Activated CD4-positive, alpha-beta memory T cell treated with anti-CD3 and anti-CD28 coated beads, Interleukin-2, amount 10 ng/mL, durations not matched to agents 7 days and 5 days (primary cell): Measurements from ENCODE around the gene UMPS. TPM values are rescaled to one million over a fixed set of nuclear protein-coding genes. Genes with fewer than 3 reads are reported as not detected.

ENCODE experiments used
- CTCF ChIA-PET: fragments of 350-600 bp; sonication (Branson Sonifier 250); formaldehyde crosslinking; loops from one replicate; lab custom pipeline; 2021; ENCODE audit warnings: antibody characterized with exemption, inconsistent platforms; lab: Charles Lee
- POLR2A ChIA-PET: fragments of 350-600 bp; sonication (Branson Sonifier 250); formaldehyde crosslinking; loops from one replicate; lab custom pipeline; 2021; ENCODE audit warnings: antibody characterized with exemption; lab: Charles Lee
- DNase-seq: peaks from one replicate; pipeline ENCODE4 v3.0.0-alpha.2; 2020
- H3K27ac Mint-ChIP-seq: one replicate; pipeline ENCODE4 v1.8.0; 2021; ENCODE audit warnings: mild to moderate bottlenecking, mixed read lengths
- H3K27me3 Mint-ChIP-seq: one replicate; pipeline ENCODE4 v1.8.0; 2021; ENCODE audit warnings: mixed read lengths
- H3K36me3 Mint-ChIP-seq: one replicate; pipeline ENCODE4 v1.8.0; 2021; ENCODE audit warnings: low read depth, mixed read lengths
- H3K4me1 Mint-ChIP-seq: one replicate; pipeline ENCODE4 v1.8.0; 2021; ENCODE audit warnings: mixed read lengths
- H3K4me3 Mint-ChIP-seq: one replicate; pipeline ENCODE4 v1.8.0; 2021; ENCODE audit warnings: mild to moderate bottlenecking, mixed read lengths
- H3K9me3 Mint-ChIP-seq: one replicate; pipeline ENCODE4 v1.8.0; 2021; ENCODE audit warnings: mixed read lengths
- total RNA-seq, 2 experiments: library from RNA; stranded (reverse); gene quantifications; one replicate each; pipeline ENCODE4 v1.2.3, GENCODE V29; 2021

The UMPS gene
- total RNA-seq, 2 experiments from 2014 or later, result 23.3 to 26.3 TPM

DNA sequence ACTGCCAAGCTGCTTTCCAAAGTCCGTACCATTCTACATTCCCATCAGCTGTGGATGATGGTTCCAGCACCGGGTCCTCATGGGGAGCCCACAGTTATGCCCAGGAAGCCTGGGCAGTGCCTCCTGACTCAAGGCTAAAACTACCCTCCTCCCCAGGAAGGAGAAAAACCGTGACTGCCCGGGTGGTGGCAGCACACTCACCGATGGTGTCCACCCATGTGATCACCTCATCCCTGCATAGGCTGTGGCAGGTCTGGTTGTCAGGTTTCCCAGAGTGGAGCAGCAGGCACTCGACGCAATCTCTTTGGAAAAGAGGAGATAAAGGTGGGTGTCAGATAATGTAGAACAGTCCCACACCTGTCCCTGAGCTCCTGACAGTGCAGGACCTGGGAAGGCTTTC, 38.6 kb downstream of the UMPS start:
- CTCF ChIA-PET, result interaction anchor here (0.5 to 5.4 kb wide), 3 partner anchors 10 to 137 kb away, joined by 3 to 41 read pairs (median 3); no protein-coding TSS in a partner anchor

GRCh38 chr3:124769462-124769861, 39.2 kb downstream of the UMPS start:
- POLR2A ChIA-PET, result no interaction called here
- Mint-ChIP-seq H3K36me3 (no peaks in the 10 kb centered on the region), H3K9me3 (no peaks in the 10 kb centered on the region), H3K27me3 (peaks cover 14% of the 10 kb centered on the region), H3K4me1 (no peaks in the 10 kb centered on the region), H3K4me3 (no peak overlapping the region), H3K27ac (no peak overlapping the region)
- DNase-seq, result no peak
- CTCF ChIA-PET, result interaction anchor here (0.5 to 5.4 kb wide), 4 partner anchors 8 to 137 kb away, joined by 3 to 41 read pairs (median 8); no protein-coding TSS in a partner anchor

More for the DNA sequence above, 38.6 kb downstream of the UMPS start:
- Mint-ChIP-seq H3K27me3 (peaks cover 14% of the 10 kb centered on the region), H3K36me3 (no peaks in the 10 kb centered on the region), H3K4me1 (no peaks in the 10 kb centered on the region), H3K4me3 (no peak overlapping the region), H3K9me3 (no peaks in the 10 kb centered on the region), H3K27ac (no peak overlapping the region)
- DNase-seq, result no peak
- POLR2A ChIA-PET, result no interaction called here

GRCh38 chr3:124770336-124771082, 40.3 kb downstream of the UMPS start:
- no peak for DNase-seq
- Mint-ChIP-seq H3K4me3 (no peak overlapping the region), H3K36me3 (no peaks in the 10 kb centered on the region), H3K4me1 (no peaks in the 10 kb centered on the region), H3K27me3 (peaks cover 18% of the 10 kb centered on the region), H3K27ac (no peak overlapping the region), H3K9me3 (no peaks in the 10 kb centered on the region)
- POLR2A ChIA-PET, result no interaction called here
- CTCF ChIA-PET, result interaction anchor here (2.3 to 5.4 kb wide), 2 partner anchors 9 to 132 kb away, joined by 13 to 41 read pairs; no protein-coding TSS in a partner anchor

- Mint-ChIP-seq H3K27me3 (peaks cover 18% of the 10 kb centered on the region), H3K4me3 (no peak overlapping the region), H3K4me1 (no peaks in the 10 kb centered on the region), H3K36me3 (no peaks in the 10 kb centered on the region), H3K27ac (no peak overlapping the region), H3K9me3 (no peaks in the 10 kb centered on the region)
- POLR2A ChIA-PET, result no interaction called here
- DNase-seq, result no peak
- CTCF ChIA-PET, result interaction anchor here (0.7 to 5.4 kb wide), 3 partner anchors 10 to 271 kb away, joined by 3 to 41 read pairs (median 13); no protein-coding TSS in a partner anchor
Measured at GRCh38 chr3:124771083-124771445, 40.8 kb downstream of the UMPS start.

DNA sequence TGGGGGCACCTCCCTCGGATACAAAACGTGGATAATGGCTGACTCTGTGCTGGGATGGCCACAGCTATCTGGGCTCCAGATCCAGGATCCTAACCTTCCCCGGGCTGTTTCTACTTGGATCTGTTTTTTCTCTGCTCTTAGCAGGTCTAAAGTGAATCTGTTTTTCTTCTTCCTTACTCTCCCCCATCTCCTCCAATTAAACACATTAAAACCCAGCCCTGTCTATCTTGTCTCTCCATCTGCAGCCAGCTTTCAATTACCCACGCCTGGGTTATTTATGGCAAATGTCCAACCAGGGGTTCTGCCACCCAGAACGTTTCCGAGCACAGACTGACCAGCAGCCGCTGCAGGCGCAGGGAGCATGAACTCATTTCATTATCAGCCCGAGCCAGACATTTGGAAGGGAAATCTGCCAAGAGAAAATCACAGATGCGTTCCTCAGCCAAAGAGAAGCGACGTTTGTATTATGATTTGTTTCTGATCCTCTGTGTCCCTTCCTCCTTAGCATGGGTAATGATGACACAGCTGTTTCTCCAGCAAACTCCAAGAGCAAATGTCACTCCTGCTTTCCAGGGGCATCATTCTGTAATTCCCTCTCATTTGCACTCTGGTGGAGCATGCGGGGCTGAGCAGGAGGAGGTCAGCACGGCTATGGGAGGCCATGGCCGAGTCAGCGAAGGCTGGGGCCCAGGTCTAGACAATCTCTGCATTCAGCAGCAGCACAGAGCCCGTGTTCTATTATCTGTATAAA, 42.0 kb downstream of the UMPS start:
- H3K4me1 Mint-ChIP-seq, result no peaks in the 10 kb centered on the region
- no peak overlapping the region for H3K27ac Mint-ChIP-seq
- POLR2A ChIA-PET, result no interaction called here
- H3K27me3 Mint-ChIP-seq, result peaks cover 17% of the 10 kb centered on the region
- no peak overlapping the region for H3K4me3 Mint-ChIP-seq
- H3K36me3 Mint-ChIP-seq, result no peaks in the 10 kb centered on the region
- H3K9me3 Mint-ChIP-seq, result no peaks in the 10 kb centered on the region
- CTCF ChIA-PET, result interaction anchor here (0.7 to 5.4 kb wide), 2 partner anchors 11 to 130 kb away, joined by 3 to 41 read pairs; no protein-coding TSS in a partner anchor
- no peak for DNase-seq

DNA sequence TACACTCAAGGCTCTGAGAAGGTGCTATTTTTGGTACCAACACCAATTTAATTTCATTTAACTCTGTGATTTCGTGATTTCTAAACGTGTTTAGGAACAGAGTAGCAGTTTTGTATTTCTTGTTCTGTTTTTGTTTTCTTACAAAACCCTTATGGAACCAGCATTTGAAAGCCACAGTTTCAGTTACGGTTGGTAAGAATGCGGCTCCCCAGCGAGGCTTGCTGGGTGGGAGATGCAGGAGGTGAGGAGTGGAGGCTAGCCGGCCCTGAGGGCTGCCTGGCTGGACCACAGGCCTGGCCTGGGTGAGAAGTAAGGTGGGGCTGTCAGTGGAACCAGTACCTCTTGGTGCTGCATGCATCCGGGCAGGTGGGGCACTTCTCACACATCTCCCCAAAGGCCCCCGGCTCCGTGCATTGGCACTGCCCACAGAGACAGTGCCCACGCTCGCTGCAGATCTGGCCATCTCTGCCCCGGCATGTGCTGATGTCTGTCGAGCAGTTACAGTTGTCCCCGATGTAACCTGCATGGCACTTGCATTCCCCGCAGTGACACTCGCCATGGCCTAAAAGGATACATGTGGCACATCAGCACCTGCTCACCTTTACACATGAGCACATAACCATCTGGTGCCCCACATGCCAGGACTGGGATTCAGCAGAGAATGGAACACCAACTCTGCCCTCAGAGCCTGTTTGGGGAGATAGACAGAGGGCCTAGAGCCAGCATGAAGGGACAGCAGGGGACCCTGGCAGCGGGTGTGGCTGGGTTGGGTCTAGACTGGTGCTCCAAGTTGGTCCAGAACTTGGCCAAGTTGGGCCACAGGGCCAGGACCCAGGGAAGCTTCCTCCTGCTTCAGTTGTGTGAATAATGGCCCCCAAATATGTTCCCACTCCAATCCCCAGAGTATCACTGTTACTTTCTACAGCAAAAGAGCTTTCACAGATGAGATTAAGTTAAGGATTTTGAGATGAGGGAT, 43.4 kb downstream of the UMPS start:
- no peaks in the 10 kb centered on the region for H3K4me1 Mint-ChIP-seq
- DNase-seq, result no peak
- H3K9me3 Mint-ChIP-seq, result no peaks in the 10 kb centered on the region
- ChIA-PET CTCF (no interaction called here), POLR2A (no interaction called here)
- H3K36me3 Mint-ChIP-seq, result no peaks in the 10 kb centered on the region
- peaks cover 17% of the 10 kb centered on the region for H3K27me3 Mint-ChIP-seq
- no peak overlapping the region for H3K4me3 Mint-ChIP-seq
- no peak overlapping the region for H3K27ac Mint-ChIP-seq

DNA sequence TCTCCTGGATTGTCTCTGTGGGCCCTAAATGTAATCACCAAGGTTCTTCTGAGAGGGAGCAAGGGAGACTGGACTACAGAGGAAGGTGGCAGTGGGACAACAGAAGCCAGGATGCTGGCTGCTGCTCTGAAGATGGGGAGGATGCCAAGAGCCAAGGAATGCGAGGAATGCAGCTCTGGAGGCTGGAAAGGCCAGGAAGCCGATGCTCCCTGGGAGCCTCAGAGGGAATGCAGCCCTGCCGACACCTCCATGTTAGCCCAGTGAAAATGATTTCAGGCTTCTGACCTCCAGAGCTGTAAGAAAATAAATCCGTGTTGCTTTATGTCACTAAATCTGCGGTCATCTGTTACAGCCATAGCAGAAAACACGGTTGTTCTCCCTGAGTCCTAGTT, 44.1 kb downstream of the UMPS start:
- Mint-ChIP-seq H3K27ac (no peak overlapping the region), H3K36me3 (no peaks in the 10 kb centered on the region)
- CTCF ChIA-PET, result no interaction called here

GRCh38 chr3:124774841-124775402, 44.7 kb downstream of the UMPS start:
- Mint-ChIP-seq H3K9me3 (no peaks in the 10 kb centered on the region), H3K27me3 (peaks cover 17% of the 10 kb centered on the region), H3K36me3 (no peaks in the 10 kb centered on the region), H3K4me3 (no peak overlapping the region), H3K27ac (no peak overlapping the region), H3K4me1 (no peaks in the 10 kb centered on the region)
- no peak for DNase-seq
- ChIA-PET CTCF (no interaction called here), POLR2A (no interaction called here)

More for the DNA sequence above, 44.1 kb downstream of the UMPS start:
- POLR2A ChIA-PET, result no interaction called here
- Mint-ChIP-seq H3K9me3 (no peaks in the 10 kb centered on the region), H3K4me3 (no peak overlapping the region), H3K4me1 (no peaks in the 10 kb centered on the region), H3K27me3 (peaks cover 17% of the 10 kb centered on the region)
- DNase-seq, result no peak

DNA sequence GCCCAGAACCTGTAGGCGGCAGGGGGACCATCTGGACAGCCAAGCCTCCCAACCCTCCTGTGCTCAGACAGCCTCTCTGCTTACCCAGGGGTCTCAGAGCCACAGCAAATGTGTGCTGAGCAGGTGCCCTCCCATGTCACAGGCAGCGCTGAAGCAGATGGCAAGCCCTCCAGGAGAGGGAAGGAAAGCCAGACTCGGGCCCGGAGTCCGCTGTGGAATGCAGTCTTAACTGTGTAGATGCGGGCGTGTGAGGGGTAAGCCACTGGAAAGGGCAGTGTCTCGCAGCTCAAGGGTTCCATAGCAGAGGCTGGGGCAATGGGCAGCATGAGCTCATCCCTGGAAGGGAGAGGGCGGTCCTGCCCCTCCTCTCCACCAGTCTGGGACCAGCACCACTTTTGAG, 45.6 kb downstream of the UMPS start:
- no peaks in the 10 kb centered on the region for H3K9me3 Mint-ChIP-seq
- H3K36me3 Mint-ChIP-seq, result no peaks in the 10 kb centered on the region
- H3K4me1 Mint-ChIP-seq, result peaks cover 5% of the 10 kb centered on the region
- no peak overlapping the region for H3K4me3 Mint-ChIP-seq
- peaks cover 16% of the 10 kb centered on the region for H3K27me3 Mint-ChIP-seq
- no peak for DNase-seq
- no peak overlapping the region for H3K27ac Mint-ChIP-seq
- CTCF ChIA-PET, result no interaction called here
- POLR2A ChIA-PET, result no interaction called here

DNA sequence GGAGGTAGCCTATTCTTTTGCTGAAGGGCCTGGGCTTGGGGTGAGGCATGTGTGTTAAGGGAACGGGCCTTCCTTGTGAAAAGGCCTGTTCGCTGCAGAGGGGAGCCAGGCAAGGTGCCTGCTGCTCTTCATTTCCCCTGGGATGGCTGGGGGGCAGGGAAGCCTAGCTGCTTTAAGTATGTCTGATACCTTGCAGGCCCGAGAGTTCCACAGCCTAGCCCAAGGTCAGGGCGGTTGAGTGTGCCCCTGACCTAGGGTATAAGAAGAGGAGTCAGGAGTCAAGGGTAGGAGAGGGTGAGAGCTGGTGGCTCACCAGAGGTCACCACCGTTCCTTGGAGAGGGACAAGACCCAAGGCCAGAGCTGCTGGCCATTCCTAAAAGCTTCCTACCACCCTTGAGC, 46.6 kb downstream of the UMPS start:
- Mint-ChIP-seq H3K4me1 (peaks cover 11% of the 10 kb centered on the region), H3K27me3 (peaks cover 16% of the 10 kb centered on the region), H3K27ac (no peak overlapping the region), H3K4me3 (no peak overlapping the region), H3K36me3 (no peaks in the 10 kb centered on the region), H3K9me3 (no peaks in the 10 kb centered on the region)
- DNase-seq, result no peak
- POLR2A ChIA-PET, result no interaction called here
- CTCF ChIA-PET, result no interaction called here

GRCh38 chr3:124777762-124778470, 47.7 kb downstream of the UMPS start:
- DNase-seq, result no peak
- Mint-ChIP-seq H3K4me1 (peaks cover 11% of the 10 kb centered on the region), H3K4me3 (no peak overlapping the region), H3K9me3 (no peaks in the 10 kb centered on the region), H3K27me3 (peaks cover 9% of the 10 kb centered on the region), H3K36me3 (no peaks in the 10 kb centered on the region), H3K27ac (no peak overlapping the region)
- POLR2A ChIA-PET, result interaction anchor here (0.5 kb wide), 1 partner anchor 238 kb away, joined by 3 read pairs; no protein-coding TSS in a partner anchor
- CTCF ChIA-PET, result interaction anchor here (0.7 kb wide), 1 partner anchor 17 kb away, joined by 3 read pairs; no protein-coding TSS in a partner anchor

DNA sequence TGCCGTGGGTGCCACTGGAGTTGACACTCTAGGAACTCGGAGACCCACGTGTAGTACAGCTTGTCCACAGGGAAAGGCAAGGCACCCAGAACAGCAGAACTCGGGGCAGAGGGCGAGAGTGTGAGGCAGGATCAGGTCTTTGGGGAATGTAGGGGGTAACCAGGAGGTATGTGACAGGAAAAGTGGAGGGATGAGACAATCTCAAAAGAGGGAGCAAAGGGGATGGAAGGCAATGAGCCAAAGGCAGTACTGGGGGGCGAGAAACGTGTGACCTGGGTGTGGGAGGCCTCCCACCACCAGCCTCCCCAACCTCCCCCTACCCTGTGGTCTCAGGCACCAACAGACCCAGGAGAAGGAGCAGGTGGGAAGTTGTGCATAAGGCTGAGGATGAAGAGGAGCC, 48.9 kb downstream of the UMPS start:
- Mint-ChIP-seq H3K27ac (no peak overlapping the region), H3K4me3 (no peak overlapping the region), H3K9me3 (no peaks in the 10 kb centered on the region), H3K27me3 (peaks cover 7% of the 10 kb centered on the region), H3K4me1 (peaks cover 11% of the 10 kb centered on the region), H3K36me3 (no peaks in the 10 kb centered on the region)
- POLR2A ChIA-PET, result no interaction called here
- no peak for DNase-seq
- CTCF ChIA-PET, result interaction anchor here (1.2 kb wide), 1 partner anchor 122 kb away, joined by 3 read pairs; no protein-coding TSS in a partner anchor
